H1 (cell line): Measurements from ENCODE around the gene FOXC1. TPM values are rescaled to one million over a fixed set of nuclear protein-coding genes. Genes with fewer than 3 reads are reported as not detected.

Source experiments
- EP300 ChIP-seq, 2 experiments: IDR thresholded peaks; 1 replicate in 1 of 2; 2 replicates in 1 of 2; pipeline ENCODE4 v1.6.1; 2011 to 2012; ENCODE audit warnings: low read depth in 2 of 2, low read length in 2 of 2, mild to moderate bottlenecking in 2 of 2, borderline replicate concordance in 1 of 2, inconsistent platforms in 1 of 2, moderate library complexity in 1 of 2
- POLR2A ChIP-seq, 2 experiments: IDR thresholded peaks; 1 replicate in 1 of 2; 2 replicates in 1 of 2; pipeline ENCODE4 v1.6.1; 2011; ENCODE audit warnings: low read depth in 2 of 2, low read length in 2 of 2, mild to moderate bottlenecking in 2 of 2; ENCODE audit errors: control extremely low read depth in 1 of 2
- POLR2AphosphoS5 ChIP-seq: IDR thresholded peaks from 2 replicates; pipeline ENCODE4 v1.6.1; 2011; ENCODE audit warnings: low read depth, low read length
- TBP ChIP-seq: IDR thresholded peaks from 2 replicates; pipeline ENCODE4 v1.6.1; 2011; ENCODE audit warnings: low read depth, low read length, improper control_type of control experiment
- polyA plus RNA-seq, 7 experiments: library from polyadenylated mRNA; depleted of rRNA in 3 of 7; stranded (reverse) in 5 of 7; unstranded in 2 of 7; fragments of >200 nt in 5 of 7; fragments of 200-250 nt in 2 of 7; gene quantifications; 1 replicate in 5 of 7; 2 replicates in 1 of 7; 4 replicates in 1 of 7; pipeline versions ENCODE4 v1.2.1 to v1.2.3, GENCODE V29; 2011 to 2013; ENCODE audit warnings: missing spikeins in 2 of 7, mixed read lengths in 2 of 7
- total RNA-seq: library from RNA; stranded (reverse); fragmentation: NEBNext Ultra II Directional; extraction: Animal tissue kit (Norgen Biotek cat#: 25700); gene quantifications from 2 replicates; pipeline ENCODE4 v1.2.1, GENCODE V29; 2021
- TF ChIP-seq, protein P1 (sequence below): IDR thresholded peaks from 2 replicates; pipeline ENCODE4 v1.6.1; 2011; ENCODE audit warnings: low read depth, mild to moderate bottlenecking, low read length; ENCODE audit not compliant: insufficient read depth

The FOXC1 gene
- total and polyA plus RNA-seq, 2 of the 8 experiments (the other 6 are each of a cell fraction or from before 2014, with no cell fraction given), result 0.22 TPM; not detected in 1

DNA sequence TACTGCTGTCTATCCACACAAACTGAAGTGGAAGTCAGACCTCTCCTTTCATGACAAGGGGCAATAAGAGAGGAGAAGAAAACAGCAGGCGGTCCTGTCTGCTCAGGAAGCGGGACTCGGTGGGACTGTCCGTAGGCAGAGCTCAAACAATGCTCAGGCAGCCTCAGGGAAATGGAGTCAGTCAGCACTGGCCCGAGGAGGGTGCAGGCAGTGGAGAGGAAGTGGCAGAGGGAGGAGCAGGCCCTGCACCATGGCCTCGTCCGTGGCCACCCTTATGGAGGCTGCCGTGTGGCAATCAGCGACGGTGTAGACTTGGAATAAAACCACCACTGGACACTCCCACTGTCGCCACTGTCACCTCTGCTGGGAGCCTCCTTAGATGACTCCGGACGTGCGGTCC, 19.6 kb downstream of the FOXC1 start (continued):
- TF ChIP-seq EP300 (IDR thresholded peaks at IDR 0.05; ENCODE audit: borderline replicate concordance in 1 of 2, low read depth in 2 of 2, low read length in 2 of 2) (no peak), POLR2AphosphoS5 (no peak), TBP (no peak), POLR2A (IDR thresholded peaks at IDR 0.05; ENCODE audit: control extremely low read depth in 1 of 2, low read depth in 2 of 2, low read length in 2 of 2) (no peak)
- TF ChIP-seq, protein P1, sequence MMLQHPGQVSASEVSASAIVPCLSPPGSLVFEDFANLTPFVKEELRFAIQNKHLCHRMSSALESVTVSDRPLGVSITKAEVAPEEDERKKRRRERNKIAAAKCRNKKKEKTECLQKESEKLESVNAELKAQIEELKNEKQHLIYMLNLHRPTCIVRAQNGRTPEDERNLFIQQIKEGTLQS, result no peak
- TF ChIP-seq, all 59 proteins: peak for 0
